PC-3 (cell line): ENCODE data around the gene CDC25B. TPM values are rescaled to one million over a fixed set of nuclear protein-coding genes. Genes with fewer than 3 reads are reported as not detected.

Experiments
- ATAC-seq: fragments of 200-7000 bp; cut with Tn5 transposase; 2 replicates; pipeline ENCODE4 v1.9.1; 2020; ENCODE audit warnings: mild to moderate bottlenecking, moderate library complexity
- BruUV-seq: library from RNA; stranded (reverse); fragments of 400-500 nt; replicated peaks from 2 replicates; lab custom pipeline; 2021; lab: Mats Ljungman, UMichigan
- CTCF ChIA-PET: fragments of 300-600 bp; sonication (Branson Sonifier 250); formaldehyde crosslinking; loops from one replicate; lab custom pipeline; 2022; ENCODE audit warnings: antibody characterized with exemption; lab: Charles Lee
- POLR2A ChIA-PET: fragments of 300-600 bp; sonication (Branson Sonifier 250); formaldehyde crosslinking; loops from one replicate; lab custom pipeline; 2022; ENCODE audit warnings: antibody characterized with exemption; ENCODE audit not compliant: unreplicated experiment; lab: Charles Lee
- DNase-seq: peaks from one replicate; pipeline ENCODE4 v3.0.0-alpha.2; 2015
- H2AFZ ChIP-seq: fragments of 300-600 bp; sonication (generic); 2 replicates; pipeline ENCODE4 v1.6.0; 2016; ENCODE audit warnings: antibody characterized with exemption, low read length
- H3F3A ChIP-seq: fragments of 300-600 bp; sonication (generic); one replicate; pipeline ENCODE4 v1.6.0; 2017; ENCODE audit warnings: antibody characterized with exemption, low read length, control low read depth, mild to moderate bottlenecking; ENCODE audit not compliant: unreplicated experiment
- H3K27ac ChIP-seq: fragments of 300-600 bp; sonication (generic); 2 replicates; pipeline ENCODE4 v1.5.1; 2016; ENCODE audit warnings: mild to moderate bottlenecking, low read length
- H3K27me3 ChIP-seq: fragments of 300-600 bp; sonication (generic); 2 replicates; pipeline ENCODE4 v1.6.1; 2016; ENCODE audit warnings: low read length, mixed read lengths
- H3K36me3 ChIP-seq: fragments of 300-600 bp; sonication (generic); 2 replicates; pipeline ENCODE4 v1.6.1; 2016; ENCODE audit warnings: low read depth, mixed run types, low read length, mixed read lengths
- H3K4me1 ChIP-seq: fragments of 300-600 bp; sonication (generic); 2 replicates; pipeline ENCODE4 v1.5.1; 2016; ENCODE audit warnings: low read length; ENCODE audit not compliant: insufficient read depth
- H3K4me2 ChIP-seq: fragments of 300-600 bp; sonication (generic); 2 replicates; pipeline ENCODE4 v1.6.0; 2016; ENCODE audit warnings: low read length
- H3K4me3 ChIP-seq: fragments of 300-600 bp; sonication (generic); 2 replicates; pipeline ENCODE4 v1.5.1; 2016; ENCODE audit warnings: mild to moderate bottlenecking, low read length, mixed read lengths
- H3K79me2 ChIP-seq: fragments of 300-600 bp; sonication (generic); 2 replicates; pipeline ENCODE4 v1.6.1; 2017; ENCODE audit warnings: low read length, mixed read lengths
- H3K9ac ChIP-seq: fragments of 300-600 bp; sonication (generic); 2 replicates; pipeline ENCODE4 v1.6.0; 2016; ENCODE audit warnings: mild to moderate bottlenecking, low read length
- H3K9me2 ChIP-seq: fragments of 300-600 bp; sonication (generic); replicated peaks from 2 replicates; pipeline ENCODE4 v1.6.1; 2016; ENCODE audit warnings: mixed run types, low read length, mixed read lengths
- H3K9me3 ChIP-seq: fragments of 300-600 bp; sonication (generic); 2 replicates; pipeline ENCODE4 v1.6.1; 2016; ENCODE audit warnings: low read length, mixed read lengths
- H4K20me1 ChIP-seq: fragments of 300-600 bp; sonication (generic); 2 replicates; pipeline ENCODE4 v1.6.1; 2016; ENCODE audit warnings: low read length, mixed read lengths
- CTCF ChIP-seq: fragments of 300-600 bp; sonication (generic); conservative IDR thresholded peaks from 2 replicates; pipeline ENCODE4 v1.5.1; 2017; ENCODE audit warnings: antibody characterized with exemption, low read depth, mild to moderate bottlenecking, low read length
- EZH2 ChIP-seq: fragments of 300-600 bp; sonication (generic); IDR thresholded peaks from one replicate; pipeline ENCODE4 v1.6.1; 2017; ENCODE audit warnings: antibody characterized with exemption, mild to moderate bottlenecking, low read length; ENCODE audit not compliant: unreplicated experiment
- EZH2phosphoT487 ChIP-seq: fragments of 300-600 bp; sonication (generic); IDR thresholded peaks from 2 replicates; pipeline ENCODE4 v1.6.1; 2018; ENCODE audit warnings: mild to moderate bottlenecking, antibody characterized with exemption, low read length, borderline replicate concordance
- intact Hi-C: fragments of 100-400 bp; cut with micrococcal nuclease; formaldehyde crosslinking; loops from 2 replicates; pipeline ENCODE4 v1.9.0; 2023
- total RNA-seq: library from RNA; depleted of rRNA; stranded (reverse); fragments of >200 nt; gene quantifications from 2 replicates; pipeline ENCODE4 v1.2.3, GENCODE V29; 2014; rRNA removed

Gene CDC25B
- total RNA-seq, 1 experiment from 2014 or later = 89.7 TPM

GRCh38 chr20:3854462-3854871 is 58.4 kb downstream of the CDC25B start:
- no peaks in the 10 kb centered on the region for H3K27me3 ChIP-seq
- no peaks in the 10 kb centered on the region for H3F3A ChIP-seq
- no peaks in the 10 kb centered on the region for H4K20me1 ChIP-seq
- H3K9me3 ChIP-seq = no peaks in the 10 kb centered on the region
- intact Hi-C loops = loop anchor here (2.0 kb wide), 1 partner anchor 34 kb away; the partner anchor contains the start of gene AP5S1
- peaks cover 29% of the 10 kb centered on the region for H3K36me3 ChIP-seq
- POLR2A ChIA-PET = interaction anchor here (0.5 to 0.6 kb wide), 2 partner anchors 9 to 113 kb away, joined by 3 to 7 read pairs; no protein-coding TSS in a partner anchor
- H3K4me2 ChIP-seq = no peak overlapping the region
- ATAC-seq = peak; percentile 70
- no TSS peak for BruUV-seq
- H3K4me1 ChIP-seq = 0 out of 2 replicates have a peak, but pooled peaks cover 5% of the 10 kb centered on the region
- CTCF ChIA-PET = interaction anchor here (0.5 to 1.4 kb wide), 5 partner anchors 11 to 324 kb away, joined by 3 to 6 read pairs (median 4); no protein-coding TSS in a partner anchor
- peak; percentile 33 for DNase-seq
- H3K79me2 ChIP-seq = peaks cover 13% of the 10 kb centered on the region
- no peak overlapping the region for H2AFZ ChIP-seq
- no peak overlapping the region for H3K4me3 ChIP-seq
- no peak overlapping the region for H3K27ac ChIP-seq
- H3K9me2 ChIP-seq = no peaks in the 10 kb centered on the region
- no peak overlapping the region for H3K9ac ChIP-seq
- TF ChIP-seq EZH2phosphoT487 (no peak), EZH2 (no peak), CTCF (no peak)

Other genes starting within 250 kb of the CDC25B start
- not detected in 2 replicates for gene GFRA4, start 132.9 kb upstream of the CDC25B start, total RNA-seq
- 0.11 TPM in 1 of 2 replicates, not detected in the other for gene ADAM33, start 114.3 kb upstream of the CDC25B start, total RNA-seq
- not detected in 2 replicates for gene SIGLEC1, start 83.7 kb upstream of the CDC25B start, total RNA-seq
- gene HSPA12B, start 63.6 kb upstream of the CDC25B start, total RNA-seq = not detected in 2 replicates
- 244 and 307 TPM in 2 replicates for gene ADISSP, start 28.6 kb upstream of the CDC25B start, total RNA-seq
- gene SPEF1, start 14.9 kb upstream of the CDC25B start, total RNA-seq = 2.0 and 2.6 TPM in 2 replicates
- gene CENPB, start 9.6 kb upstream of the CDC25B start, total RNA-seq = 213 and 276 TPM in 2 replicates
- 28.5 and 31.4 TPM in 2 replicates for gene AP5S1, start 24.2 kb downstream of the CDC25B start, total RNA-seq
- gene MAVS, start 50.5 kb downstream of the CDC25B start, total RNA-seq = 38.7 and 44.8 TPM in 2 replicates
- gene PANK2, start 93.1 kb downstream of the CDC25B start, total RNA-seq = 50.8 and 52.1 TPM in 2 replicates
- 8.2 and 10.5 TPM in 2 replicates for gene RNF24, start 219.2 kb downstream of the CDC25B start, total RNA-seq